Eye (tissue), 1 donor: ENCODE results near the gene PNPLA8.

Experiments used
- DNase-seq: peaks from one replicate; pipeline ENCODE4 v3.0.0-alpha.2; 2015

Gene PNPLA8

DNA sequence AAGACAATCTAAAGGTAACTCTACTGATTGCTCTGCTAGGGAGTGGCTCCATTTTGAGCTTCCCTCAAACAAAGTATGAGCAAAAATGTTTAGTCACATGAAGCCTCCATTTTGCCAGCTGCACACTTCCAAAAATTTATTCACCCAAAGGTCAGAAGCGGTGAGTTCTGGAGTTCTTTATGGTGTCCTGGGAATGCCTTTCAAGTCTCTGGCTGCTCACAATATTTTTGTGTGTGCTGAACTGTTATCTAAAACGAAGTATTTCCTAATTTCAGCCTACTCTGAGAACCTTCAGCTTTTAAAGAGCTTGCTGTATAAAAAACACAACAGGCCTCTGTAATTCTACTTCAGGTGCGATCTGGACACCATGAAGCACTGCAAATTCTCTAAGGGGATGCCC is 85.3 kb downstream of the PNPLA8 start:
- DNase-seq: no peak

DNA sequence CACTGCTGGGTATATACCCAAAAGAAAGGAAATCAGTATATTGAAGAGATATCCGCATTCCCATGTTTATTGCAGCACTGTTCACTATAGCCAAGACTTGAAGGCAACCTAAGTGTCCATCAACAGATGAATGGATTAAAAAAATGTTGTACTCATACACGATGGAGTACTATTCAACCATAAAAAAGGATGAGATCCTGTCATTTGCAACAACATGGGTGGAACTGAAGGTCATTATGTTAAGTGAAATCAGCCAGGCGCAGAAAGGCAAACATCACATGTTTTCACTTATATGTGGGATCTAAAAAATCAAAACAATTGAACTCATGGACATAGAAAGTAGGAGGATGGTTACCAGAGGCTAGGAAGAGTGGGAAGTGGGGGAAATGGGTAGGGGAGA is 89.0 kb downstream of the PNPLA8 start:
- DNase-seq: no peak

DNA sequence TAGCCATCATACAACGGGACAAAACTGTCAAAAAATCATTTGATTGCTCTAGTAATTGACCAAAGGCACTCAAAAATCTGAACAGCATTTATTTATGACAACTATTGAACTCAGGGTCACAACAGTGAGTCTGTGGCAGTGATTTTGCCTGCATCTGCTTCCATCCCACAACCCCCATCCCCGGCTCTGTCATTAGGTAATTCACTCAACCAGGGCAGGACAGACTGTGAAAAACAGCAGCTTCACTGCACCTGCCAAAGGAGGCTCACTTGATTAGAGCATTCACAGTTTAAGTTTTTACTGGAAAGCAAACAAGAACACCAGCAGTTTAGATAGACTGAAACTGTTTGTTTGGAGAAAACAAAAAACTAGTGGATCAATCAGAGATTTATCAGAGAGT is 91.9 kb downstream of the PNPLA8 start:
- no peak for DNase-seq

DNA sequence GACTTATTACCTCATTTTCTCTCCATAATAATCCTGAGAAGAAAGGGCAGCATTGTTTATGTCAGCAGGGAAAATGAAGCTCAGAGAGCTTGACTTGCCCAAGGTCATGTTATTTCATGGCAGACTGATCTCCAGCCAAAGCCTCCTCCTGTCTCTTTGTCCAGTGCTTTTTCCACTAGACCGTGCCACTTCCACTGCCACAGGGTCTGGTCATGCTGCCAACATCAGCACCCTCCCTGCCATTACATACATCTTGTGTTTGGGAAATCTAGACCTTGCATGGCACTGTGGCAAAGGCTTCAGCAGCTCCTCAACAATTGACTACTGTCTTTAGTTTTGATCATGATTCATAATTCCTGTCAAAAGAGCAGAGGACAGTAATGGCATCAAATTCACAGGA is 94.8 kb downstream of the PNPLA8 start:
- DNase-seq: no peak

DNA sequence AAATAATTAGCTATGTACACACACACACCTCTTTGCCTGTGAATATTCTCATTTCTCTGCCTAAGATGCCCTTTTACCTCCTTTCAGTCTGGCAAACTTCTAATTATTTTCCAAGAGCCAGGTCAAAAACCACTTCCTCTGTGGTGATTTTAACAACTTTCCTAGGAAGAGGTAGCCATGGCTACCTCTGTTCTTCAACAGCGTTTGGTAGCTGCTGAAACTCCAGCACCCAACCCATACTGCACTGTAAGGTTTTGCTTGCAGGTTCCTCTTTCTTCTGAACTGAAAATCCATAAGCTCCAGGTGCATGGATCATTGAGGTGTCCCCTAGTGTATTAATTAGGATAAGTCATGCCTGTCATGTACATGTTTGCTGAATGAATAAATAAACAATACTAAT is 95.3 kb downstream of the PNPLA8 start:
- DNase-seq: no peak

DNA sequence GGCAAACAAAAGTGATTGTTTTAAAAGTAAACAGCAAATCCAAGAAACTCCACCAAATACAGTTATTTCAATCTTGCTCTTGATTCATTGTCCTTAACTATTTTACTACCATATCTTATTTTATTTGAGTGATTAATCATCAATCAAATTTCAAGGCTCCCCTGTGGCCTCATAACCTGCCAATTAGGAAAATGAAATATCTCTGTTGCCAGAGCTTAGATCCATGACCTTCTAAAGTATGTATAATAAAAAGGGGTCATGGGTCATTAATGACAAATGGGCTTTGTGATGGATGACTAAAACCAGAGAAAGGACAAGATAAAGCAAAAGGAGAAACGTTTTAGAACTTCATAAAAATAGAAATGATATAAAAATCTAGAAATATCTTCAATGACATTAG is 98.2 kb downstream of the PNPLA8 start:
- no peak for DNase-seq

DNA sequence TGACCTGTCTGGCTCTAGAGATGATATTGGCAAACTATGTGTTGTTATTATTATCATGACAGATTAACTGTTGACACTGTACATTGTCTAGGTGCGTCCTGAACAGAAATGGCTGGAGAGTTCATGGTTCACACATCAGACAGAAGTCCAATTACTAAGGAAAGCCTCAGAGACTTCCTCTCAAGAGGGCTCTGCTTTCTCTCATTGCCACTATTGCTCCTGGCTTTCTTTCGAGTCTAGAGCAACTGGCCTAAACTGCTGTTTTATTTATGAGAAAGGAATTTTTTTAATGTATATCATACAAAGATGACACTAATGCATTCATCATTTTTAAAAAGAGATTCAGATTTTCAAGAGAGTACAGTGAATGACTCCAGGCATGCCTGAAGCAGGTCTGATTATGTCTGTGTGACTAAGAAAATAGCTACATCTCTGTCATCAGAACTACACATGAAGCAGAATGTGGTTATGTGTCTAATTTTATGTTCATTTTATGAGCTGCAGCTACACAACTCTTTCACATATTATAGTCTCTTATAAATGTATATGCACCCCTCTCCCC is 100.1 kb downstream of the PNPLA8 start:
- no peak for DNase-seq

DNA sequence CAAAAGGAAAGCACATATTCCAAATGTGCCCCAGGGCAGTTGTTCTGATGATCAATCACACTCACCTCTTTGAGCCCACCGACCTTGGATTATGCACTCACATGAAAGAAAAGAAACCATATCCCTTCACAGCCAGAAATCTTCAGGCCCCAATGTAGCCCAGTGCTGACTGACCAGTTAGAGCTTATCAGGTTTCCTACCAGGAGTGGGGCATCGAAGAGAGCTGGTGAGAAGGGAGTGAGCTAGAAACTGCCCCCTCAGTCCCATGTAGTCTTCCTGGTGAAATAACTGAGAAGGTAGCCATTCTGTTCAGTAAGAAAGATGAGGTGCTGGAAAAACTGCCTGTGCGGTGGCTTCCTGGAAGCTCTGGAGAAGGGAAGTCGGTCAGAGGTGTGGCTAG is 101.9 kb downstream of the PNPLA8 start:
- DNase-seq: no peak

DNA sequence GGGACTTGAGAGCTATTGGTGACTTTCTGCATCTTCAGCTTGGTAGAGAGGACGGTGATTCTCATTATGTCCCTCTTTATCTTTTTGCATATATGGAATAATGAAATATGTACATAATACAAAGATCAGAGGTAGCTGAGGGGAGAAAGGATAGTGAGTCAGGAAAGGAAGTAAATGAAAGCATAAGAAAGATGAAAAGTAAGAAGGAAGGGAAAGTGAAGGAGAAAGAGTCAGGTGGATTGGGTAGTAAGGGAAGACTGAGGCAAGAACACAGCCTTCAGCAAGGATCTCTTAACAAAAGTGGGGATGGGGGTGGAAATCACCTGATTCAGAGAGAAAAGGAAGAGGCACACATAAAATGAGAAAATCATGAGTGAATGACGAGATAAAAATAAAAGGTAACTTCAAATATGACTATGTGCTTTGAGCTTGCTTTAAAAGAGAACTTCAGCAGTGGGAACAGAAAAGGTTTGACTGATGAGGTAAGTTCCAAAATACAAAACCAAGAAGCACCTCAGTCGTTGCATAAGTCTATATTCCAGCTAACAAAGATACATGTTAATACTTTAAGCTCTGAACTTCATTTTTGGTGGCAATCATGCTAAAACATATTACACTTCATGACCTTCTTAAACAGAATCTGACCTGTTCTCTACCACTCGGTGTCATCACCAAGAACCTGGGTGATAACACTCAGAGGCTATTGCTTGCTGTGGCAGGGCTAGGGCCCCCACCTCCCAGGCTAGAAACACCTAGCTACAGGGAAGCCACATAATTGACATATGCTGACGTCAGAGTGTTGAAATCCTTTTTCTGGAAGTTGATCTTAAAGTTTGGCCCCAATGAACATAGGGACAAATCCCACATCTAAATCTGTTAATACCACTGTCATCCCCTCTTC is 102.6 kb downstream of the PNPLA8 start:
- DNase-seq: no peak

DNA sequence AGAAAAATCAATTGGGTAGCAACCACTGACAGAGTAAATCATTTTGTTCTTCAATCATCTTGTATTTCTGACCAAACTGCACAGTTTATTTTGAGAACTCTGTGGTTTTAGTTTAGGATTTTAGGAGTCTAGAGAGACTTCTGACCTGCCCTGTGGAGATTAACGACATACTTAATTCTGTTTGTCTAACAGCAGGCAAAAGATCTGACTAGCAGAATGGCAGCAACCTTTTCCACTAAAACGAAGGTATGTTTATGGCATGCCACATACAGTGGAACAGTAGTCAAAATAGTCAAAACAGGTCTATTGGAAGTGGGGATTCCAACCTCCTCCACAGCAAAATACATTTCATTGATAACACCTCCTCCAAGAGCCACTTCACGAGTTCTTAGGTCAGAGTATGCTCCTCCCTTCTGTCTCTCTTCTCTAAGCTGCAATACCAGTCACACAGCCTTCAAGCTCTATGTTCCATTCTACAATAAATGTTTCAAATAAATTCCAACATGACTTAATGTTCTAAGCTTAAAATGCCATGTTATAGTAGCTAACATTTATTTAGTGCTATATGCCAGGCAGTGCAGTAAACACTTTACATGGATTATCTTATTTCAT is 104.1 kb downstream of the PNPLA8 start:
- DNase-seq: no peak
